Inflammatory macrophage (primary cell): Measurements from ENCODE around the gene IRAK2.

ENCODE experiments used
- DNase-seq, 2 donors: peaks; one replicate each; pipeline ENCODE4 v3.0.0-alpha.2; 2020 to 2022

Gene IRAK2

GRCh38 chr3:10285272-10286132 is 120.8 kb downstream of the IRAK2 start:
- DNase-seq, result peak in 1 of 2 donors; percentile 56

DNA sequence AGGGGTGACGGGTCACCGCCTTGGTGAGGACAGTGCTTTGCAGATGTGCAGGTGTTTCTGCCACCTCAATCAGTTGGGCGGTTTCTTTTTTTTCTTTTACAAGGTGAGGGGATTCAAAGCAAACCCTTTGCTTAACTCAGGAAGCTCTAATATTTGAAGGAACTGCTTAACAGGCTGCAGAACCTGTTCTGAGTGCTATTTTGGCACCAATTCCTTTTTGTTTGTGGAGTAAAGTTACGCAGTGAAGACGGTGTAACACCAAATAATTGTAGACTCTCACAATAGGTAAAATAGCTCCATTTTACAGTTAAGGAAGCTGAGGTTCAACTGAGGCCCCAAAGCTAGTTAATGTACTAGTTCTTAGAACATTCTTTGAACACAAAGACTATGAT is 121.4 kb downstream of the IRAK2 start:
- DNase-seq, result no peak

DNA sequence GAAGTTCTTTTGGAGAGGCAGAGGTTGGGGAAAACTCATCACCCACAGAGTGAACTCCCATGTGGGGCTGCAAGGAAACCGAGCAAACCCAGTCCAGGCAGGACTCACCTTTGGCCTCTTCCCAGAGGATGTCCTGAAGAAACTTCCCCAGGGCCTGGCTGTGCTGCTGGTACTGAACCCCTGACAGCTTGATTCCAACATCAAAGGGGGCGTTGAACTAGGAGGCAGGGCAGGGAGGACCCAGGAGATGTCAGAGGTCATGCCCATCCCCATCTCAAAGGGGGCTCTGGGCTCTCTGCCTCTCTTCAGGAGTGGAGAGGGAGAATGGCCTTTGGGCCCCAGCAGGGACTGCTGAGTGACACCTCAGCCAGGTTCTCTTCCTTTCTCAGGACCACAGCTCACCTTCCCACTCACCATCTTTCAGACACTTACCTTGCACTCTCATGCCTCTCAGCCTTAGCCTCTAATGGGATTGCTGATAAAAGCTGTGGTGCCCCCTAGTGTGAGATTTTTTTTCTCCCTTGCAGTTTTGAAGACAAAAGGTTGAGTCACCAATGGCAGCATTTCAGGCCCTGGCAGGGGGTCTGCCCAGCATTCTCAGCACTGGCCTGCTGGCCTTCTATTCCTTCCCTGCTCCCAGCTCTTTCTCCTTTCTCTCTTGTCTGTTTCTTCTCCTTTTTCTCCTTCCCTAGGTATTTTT is 122.0 kb downstream of the IRAK2 start:
- DNase-seq, result peak in 1 of 2 donors; percentile 34

DNA sequence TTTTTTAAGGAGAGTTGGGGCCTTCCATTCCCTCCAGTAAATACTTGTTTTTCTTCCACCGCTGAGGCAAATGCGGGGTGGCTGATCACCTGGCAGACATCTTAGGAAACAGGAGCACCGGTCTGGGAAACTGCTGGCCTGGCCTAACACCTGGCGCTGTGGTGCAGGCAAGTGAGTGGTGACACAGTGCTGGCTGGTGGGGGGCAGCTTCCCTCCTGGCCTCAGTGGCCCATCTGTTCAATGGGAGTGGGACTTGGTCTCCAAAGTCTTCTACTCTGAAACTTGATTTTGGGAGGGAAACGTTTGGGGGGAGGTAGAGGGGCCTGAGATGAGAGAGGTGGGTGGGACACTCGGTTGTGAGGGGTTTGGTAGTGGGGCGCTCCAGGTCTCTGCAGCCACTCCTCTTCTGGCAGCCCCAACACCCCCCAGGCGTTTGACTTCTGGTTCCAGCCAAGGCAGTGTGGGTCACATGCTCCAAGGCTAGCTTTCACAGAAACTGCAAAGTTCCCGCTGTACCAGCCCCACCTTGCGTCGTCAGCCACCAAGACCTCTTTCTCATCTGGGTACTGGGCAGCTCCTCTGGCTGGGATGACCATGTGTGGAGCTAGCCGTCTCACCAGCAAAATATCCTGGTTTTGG is 123.3 kb downstream of the IRAK2 start:
- no peak for DNase-seq

- no peak for DNase-seq
Observed at GRCh38 chr3:10288575-10288960, 123.8 kb downstream of the IRAK2 start.

GRCh38 chr3:10289077-10289476 is 124.4 kb downstream of the IRAK2 start:
- DNase-seq, result no peak

DNA sequence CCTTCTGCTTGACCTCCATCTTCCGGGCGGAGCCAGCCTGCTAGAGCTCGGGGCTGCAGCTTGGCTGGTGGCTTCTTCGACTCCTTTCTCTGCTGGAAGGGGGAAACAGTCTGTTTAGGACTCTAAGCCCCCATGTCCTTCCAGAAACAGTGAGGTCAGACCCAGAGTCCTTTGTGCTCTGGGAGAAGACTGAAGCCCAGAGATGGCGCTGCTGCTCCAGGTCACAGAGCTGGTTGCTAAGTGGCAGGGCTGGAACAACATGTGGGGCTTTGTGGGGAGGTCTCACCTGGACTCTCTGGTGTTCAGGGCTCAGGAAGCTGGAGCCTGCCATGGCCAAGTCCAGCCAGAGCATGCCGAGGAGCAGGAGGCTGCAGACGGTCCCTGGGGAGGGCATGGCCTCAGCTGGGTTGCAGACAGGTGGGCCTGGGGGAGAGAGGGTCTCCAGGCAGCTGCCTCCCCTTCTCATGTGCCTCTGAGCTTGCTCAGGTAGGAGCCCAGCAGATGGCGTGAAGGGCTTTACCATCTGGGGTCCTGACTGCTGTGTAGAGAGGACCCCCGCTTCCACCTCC is 125.2 kb downstream of the IRAK2 start:
- DNase-seq, result no peak

GRCh38 chr3:10290481-10291176 is 125.9 kb downstream of the IRAK2 start:
- no peak for DNase-seq

DNA sequence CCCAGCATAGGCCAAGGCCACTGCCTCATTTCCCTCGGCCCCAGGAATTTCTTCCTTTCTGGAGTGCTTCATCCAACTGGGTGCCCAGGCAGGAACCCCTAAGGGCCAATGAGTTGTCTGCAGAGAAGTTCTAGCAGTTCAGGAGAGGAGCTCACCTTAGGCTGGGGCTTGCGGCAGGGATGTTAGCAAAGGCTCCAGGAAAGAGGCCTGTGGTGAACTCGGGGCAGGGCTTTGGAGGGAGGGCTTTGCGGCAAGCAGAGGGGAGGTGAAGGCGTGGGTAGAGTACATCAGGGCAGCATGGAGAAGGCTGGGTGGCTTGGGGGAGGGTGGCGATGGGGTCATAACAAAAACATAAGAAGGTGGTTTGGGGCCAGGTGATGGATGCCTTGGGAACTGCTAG is 126.9 kb downstream of the IRAK2 start:
- DNase-seq, result no peak

DNA sequence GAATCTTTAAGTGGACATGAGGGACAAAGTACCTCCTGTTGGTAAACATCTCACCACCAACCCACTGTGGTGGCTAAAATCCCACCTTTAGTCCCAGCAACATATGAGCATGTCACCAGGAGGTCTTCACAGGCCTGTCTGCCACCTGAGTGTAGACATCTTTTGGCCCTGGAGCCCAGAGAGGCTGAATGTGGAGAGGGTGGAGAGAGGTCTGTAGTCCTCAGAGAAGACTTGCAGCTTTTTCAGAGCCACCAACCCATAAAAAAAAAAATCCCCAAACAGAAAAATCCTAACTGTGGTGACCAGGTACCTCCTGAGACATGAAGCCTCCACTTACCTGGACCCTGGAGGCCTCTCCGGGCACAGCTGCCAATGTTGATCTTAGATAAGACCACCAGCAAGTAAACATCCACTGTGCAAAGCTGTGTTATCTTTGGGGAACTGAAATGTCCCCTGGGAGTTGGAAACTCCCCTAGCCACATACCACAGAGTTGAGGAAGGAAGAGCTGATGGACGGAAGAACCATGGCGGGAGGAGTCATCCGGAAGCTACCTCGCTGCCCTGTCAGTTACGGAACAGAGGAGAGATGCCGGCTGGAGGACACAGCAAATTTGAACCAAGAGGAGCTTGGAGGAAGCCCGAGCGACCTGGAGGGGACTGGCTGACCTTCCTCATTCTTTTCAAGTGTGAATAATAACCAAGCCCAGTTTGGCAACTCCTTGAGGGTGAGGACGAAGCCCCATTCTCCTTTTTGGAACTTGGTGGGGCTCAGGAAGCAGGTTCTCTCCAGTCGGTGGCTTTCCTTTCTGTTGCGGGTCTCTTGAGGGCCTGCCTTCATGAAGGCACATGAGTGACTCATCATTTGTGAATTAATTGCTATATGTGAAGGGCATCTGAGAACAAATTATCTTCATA is 128.0 kb downstream of the IRAK2 start, which contains the start of gene GHRL:
Gene GHRL, minus strand, starts transcription at position 443 of the 915 bp plus-strand sequence. CDS start 2,767 bp downstream, outside the sequence.
- DNase-seq, result peak; percentile 66 to 69
